NCI-H2196 (cell line): ENCODE data around the gene TIAM1.

Experiments
- DNase-seq: peaks from one replicate; lab custom pipeline; 2025; ENCODE audit not compliant: unreplicated experiment; lab: John Stamatoyannopoulos, UW

The TIAM1 gene

GRCh38 chr21:31141389-31142000 lies 202.6 kb downstream of the TIAM1 start:
- DNase-seq = no peak

GRCh38 chr21:31140676-31141075 lies 203.4 kb downstream of the TIAM1 start:
- no peak for DNase-seq

- DNase-seq = no peak
Measured at GRCh38 chr21:31140025-31140424, 204.0 kb downstream of the TIAM1 start.

- DNase-seq = no peak
Measured at GRCh38 chr21:31137960-31138359, 206.1 kb downstream of the TIAM1 start.

- DNase-seq = no peak
Measured at GRCh38 chr21:31136891-31137290, 207.2 kb downstream of the TIAM1 start.

GRCh38 chr21:31135531-31136184 lies 208.4 kb downstream of the TIAM1 start:
- DNase-seq = no peak

- no peak for DNase-seq
Measured at GRCh38 chr21:31133243-31133830, 210.7 kb downstream of the TIAM1 start.

GRCh38 chr21:31132574-31133242 lies 211.4 kb downstream of the TIAM1 start:
- DNase-seq = no peak

GRCh38 chr21:31130821-31131220 lies 213.2 kb downstream of the TIAM1 start:
- DNase-seq = no peak

- DNase-seq = no peak
Measured at GRCh38 chr21:31128234-31128633, 215.8 kb downstream of the TIAM1 start.

- DNase-seq = no peak
Measured at GRCh38 chr21:31124010-31124409, 220.1 kb downstream of the TIAM1 start.

GRCh38 chr21:31119199-31119598 lies 224.9 kb downstream of the TIAM1 start:
- no peak for DNase-seq

- no peak for DNase-seq
Measured at GRCh38 chr21:31117128-31117916, 226.7 kb downstream of the TIAM1 start.

- DNase-seq = no peak
Measured at GRCh38 chr21:31115249-31115648, 228.8 kb downstream of the TIAM1 start.

- DNase-seq = no peak
Measured at GRCh38 chr21:31111093-31111492, 233.0 kb downstream of the TIAM1 start.

- no peak for DNase-seq
Measured at GRCh38 chr21:31110430-31110829, 233.6 kb downstream of the TIAM1 start.

GRCh38 chr21:31107871-31108270 lies 236.2 kb downstream of the TIAM1 start:
- DNase-seq = no peak

- no peak for DNase-seq
Measured at GRCh38 chr21:31107176-31107785, 236.8 kb downstream of the TIAM1 start.

GRCh38 chr21:31103571-31104265 lies 240.3 kb downstream of the TIAM1 start:
- DNase-seq = no peak

- DNase-seq = no peak
Measured at GRCh38 chr21:31103163-31103562, 240.9 kb downstream of the TIAM1 start.
